ENCODE measurements around the gene SPATS2L. TPM values are rescaled to one million over a fixed set of nuclear protein-coding genes. Genes with fewer than 3 reads are reported as not detected.

Gene SPATS2L
- total and polyA plus RNA-seq, 5 donors from 2014 or later = 9.9 to 20.9 (median 19.2) TPM

DNA sequence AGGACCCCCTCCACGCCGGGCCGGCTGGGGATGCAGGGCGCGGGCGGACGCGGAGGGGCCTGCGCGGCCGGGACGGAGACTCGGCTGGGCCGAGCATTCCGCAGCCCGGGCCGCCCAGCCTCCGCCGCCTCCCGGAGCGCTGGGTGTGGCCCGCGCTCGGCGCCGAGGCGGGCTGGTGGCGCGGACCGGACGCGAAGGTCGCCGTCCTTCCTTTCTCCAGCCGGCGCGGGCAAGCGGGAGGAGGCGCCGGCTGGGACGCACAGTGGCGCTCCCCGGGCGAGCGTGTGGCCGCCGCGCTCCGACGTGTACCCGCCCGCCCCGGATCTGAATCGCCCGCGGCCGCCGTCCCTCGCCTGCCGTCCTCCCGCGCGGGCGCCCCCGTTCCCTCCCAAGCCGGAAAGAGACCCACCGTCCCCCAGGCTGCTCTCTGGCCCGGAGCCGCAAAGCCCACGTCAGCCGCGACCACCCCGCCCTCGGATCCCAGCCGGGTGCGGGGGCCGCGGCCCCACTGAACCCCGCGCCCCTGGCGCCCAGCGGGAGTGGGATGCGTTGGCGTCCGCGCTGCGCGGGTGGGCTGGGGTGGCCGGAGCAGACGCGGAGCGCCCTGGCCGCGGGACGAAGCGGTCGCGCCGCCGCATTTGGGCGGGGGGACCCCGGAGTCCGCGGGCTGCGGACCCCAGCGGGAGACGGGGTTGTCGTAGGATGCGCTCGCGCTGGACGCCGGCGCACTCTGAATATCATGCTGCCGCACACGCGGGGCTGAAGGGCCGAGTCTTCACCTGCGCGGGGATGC is 634 bp downstream of the SPATS2L start:
- peaks cover 16% of the 10 kb centered on the region for H3K4me1 ChIP-seq (ENCODE audit: control insufficient read depth, insufficient read depth, low read length, poor library complexity, severe bottlenecking)
- peaks cover 0 to 23% (median 15%) of the 10 kb centered on the region in 4 donors for H3K4me1 Mint-ChIP-seq
- H3K36me3 ChIP-seq (ENCODE audit: control insufficient read depth, insufficient read depth, low read length) = no peaks in the 10 kb centered on the region
- ATAC-seq (ENCODE audit: low read depth in 2 of 2) (peak; percentile 30 to 32), DNase-seq (peak; percentile 9 to 45 (median 21))
- H3K27me3 Mint-ChIP-seq = peaks cover 7% of the 10 kb centered on the region
- H3K9me3 ChIP-seq (ENCODE audit: control insufficient read depth in 2 of 2, low read length in 2 of 2) = no peaks in the 10 kb centered on the region
- no peaks in the 10 kb centered on the region for H3K36me3 Mint-ChIP-seq
- H3K9me3 Mint-ChIP-seq = peaks cover 0 to 1% (median 0%) of the 10 kb centered on the region in 7 donors
- H3K27me3 ChIP-seq (ENCODE audit: control insufficient read depth, insufficient read depth, low read length) = peaks cover 1% of the 10 kb centered on the region
- peak overlapping the region; percentile 77 for H3K4me3 ChIP-seq (ENCODE audit: low read depth, low read length)
- H3K27ac Mint-ChIP-seq = peak overlapping the region in 2 of 3 donors; percentile 44 to 58
- H3K4me3 Mint-ChIP-seq = peak overlapping the region; percentile 90 to 95 (median 92)
- H3K27ac ChIP-seq (ENCODE audit: insufficient read depth, low read length, poor library complexity, severe bottlenecking) = no peak overlapping the region

DNA sequence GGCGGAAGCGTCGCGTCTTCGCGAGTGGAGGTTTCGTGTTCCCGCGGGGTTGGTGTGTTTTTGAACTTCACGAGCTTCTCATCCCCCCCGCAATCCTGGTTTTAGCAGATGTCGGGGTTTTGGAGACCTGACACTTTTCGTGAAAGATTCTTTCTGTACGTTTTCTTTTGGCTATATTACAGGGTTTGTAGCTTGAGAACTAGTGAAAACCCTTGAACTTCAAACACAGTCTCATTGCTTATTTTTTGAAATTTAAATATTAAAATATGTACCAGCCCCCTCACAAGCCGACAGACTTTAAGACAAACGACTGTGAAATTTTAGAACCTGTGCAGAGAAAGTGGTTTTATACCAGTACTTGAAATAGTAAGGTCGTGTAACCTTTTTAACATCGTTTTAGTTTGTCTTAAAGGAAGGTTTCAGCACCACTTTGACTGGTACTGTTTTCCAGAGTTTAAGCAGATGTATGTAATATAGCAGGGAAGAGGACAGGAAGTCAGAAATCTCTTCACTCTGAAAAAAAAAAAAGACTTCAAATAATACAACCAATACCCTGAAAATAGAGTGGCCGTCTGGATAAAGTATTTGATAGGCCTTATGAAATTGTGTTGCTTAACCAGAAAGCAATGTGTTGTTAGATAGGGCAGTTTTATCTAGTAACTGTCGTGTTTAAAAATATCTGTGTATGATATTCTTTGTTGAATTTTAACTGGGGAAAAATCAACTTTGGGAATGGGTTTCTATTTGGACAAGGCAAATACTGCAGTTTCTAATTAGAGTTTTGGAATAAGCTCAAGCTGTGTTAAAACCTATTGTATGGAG is 1.4 kb downstream of the SPATS2L start:
- peaks cover 16% of the 10 kb centered on the region for H3K4me1 ChIP-seq (ENCODE audit: control insufficient read depth, insufficient read depth, low read length, poor library complexity, severe bottlenecking)
- peaks cover 0 to 23% (median 15%) of the 10 kb centered on the region in 4 donors for H3K4me1 Mint-ChIP-seq
- peak in 1 of 3 donors; percentile 57 for DNase-seq
- no peak for ATAC-seq (ENCODE audit: low read depth in 2 of 2)
- peak overlapping the region; percentile 24 to 58 (median 44) for H3K27ac Mint-ChIP-seq
- H3K36me3 ChIP-seq (ENCODE audit: control insufficient read depth, insufficient read depth, low read length) = no peaks in the 10 kb centered on the region
- no peaks in the 10 kb centered on the region for H3K36me3 Mint-ChIP-seq
- peaks cover 0 to 1% (median 0%) of the 10 kb centered on the region in 7 donors for H3K9me3 Mint-ChIP-seq
- peaks cover 7% of the 10 kb centered on the region for H3K27me3 Mint-ChIP-seq
- peak overlapping the region; percentile 90 to 95 (median 92) for H3K4me3 Mint-ChIP-seq
- no peaks in the 10 kb centered on the region for H3K9me3 ChIP-seq (ENCODE audit: control insufficient read depth in 2 of 2, low read length in 2 of 2)
- H3K27ac ChIP-seq (ENCODE audit: insufficient read depth, low read length, poor library complexity, severe bottlenecking) = no peak overlapping the region
- no peaks in the 10 kb centered on the region for H3K27me3 ChIP-seq (ENCODE audit: control insufficient read depth, insufficient read depth, low read length)
- peak overlapping the region; percentile 77 for H3K4me3 ChIP-seq (ENCODE audit: low read depth, low read length)

DNA sequence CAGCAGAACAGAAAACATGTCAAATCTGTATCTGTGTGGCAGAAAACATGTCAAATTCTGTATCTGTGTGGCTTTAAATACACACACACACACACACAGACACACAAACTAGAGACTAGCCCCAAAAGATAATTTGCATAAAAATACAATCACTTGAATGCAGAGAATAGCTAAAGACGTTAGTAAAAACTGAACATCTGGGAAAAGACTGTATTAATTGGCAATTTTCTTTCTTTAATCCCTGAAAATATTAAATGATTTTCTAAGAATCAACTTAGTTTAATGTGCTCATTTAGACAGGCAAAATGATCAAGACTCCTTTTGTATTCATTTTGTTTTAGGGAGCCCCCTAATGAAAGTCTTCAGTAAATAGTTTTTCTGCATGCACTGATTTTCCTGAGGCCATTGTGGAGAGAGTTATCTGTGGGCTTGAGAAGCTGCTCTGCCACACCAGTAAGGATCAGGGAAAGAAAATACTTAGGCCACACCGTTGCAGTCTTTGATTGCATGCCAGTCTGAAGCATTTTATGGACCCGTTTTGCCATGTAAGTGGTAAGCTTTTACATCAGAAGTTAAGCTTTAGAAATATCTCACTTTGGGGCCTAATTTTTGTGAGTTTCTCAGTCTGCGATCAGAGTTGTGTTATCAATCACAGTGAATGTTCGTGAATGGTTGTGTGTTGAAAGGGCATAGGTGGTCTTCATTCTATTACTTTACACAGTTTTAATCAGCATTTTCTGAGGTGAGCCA is 2.2 kb downstream of the SPATS2L start:
- no peak overlapping the region for H3K27ac ChIP-seq (ENCODE audit: insufficient read depth, low read length, poor library complexity, severe bottlenecking)
- H3K4me1 ChIP-seq (ENCODE audit: control insufficient read depth, insufficient read depth, low read length, poor library complexity, severe bottlenecking) = peaks cover 16% of the 10 kb centered on the region
- ATAC-seq (ENCODE audit: low read depth in 2 of 2) = no peak
- peak overlapping the region in 2 of 3 donors; percentile 27 to 58 for H3K27ac Mint-ChIP-seq
- peaks cover 0 to 1% (median 0%) of the 10 kb centered on the region in 7 donors for H3K9me3 Mint-ChIP-seq
- no peaks in the 10 kb centered on the region for H3K36me3 ChIP-seq (ENCODE audit: control insufficient read depth, insufficient read depth, low read length)
- DNase-seq = no peak
- no peaks in the 10 kb centered on the region for H3K36me3 Mint-ChIP-seq
- H3K4me3 Mint-ChIP-seq = peak overlapping the region; percentile 90 to 95 (median 92)
- H3K9me3 ChIP-seq (ENCODE audit: control insufficient read depth in 2 of 2, low read length in 2 of 2) = no peaks in the 10 kb centered on the region
- peaks cover under 1 to 25% (median 15%) of the 10 kb centered on the region in 4 donors for H3K4me1 Mint-ChIP-seq
- no peaks in the 10 kb centered on the region for H3K27me3 ChIP-seq (ENCODE audit: control insufficient read depth, insufficient read depth, low read length)
- peak overlapping the region; percentile 77 for H3K4me3 ChIP-seq (ENCODE audit: low read depth, low read length)
- H3K27me3 Mint-ChIP-seq = peaks cover 7% of the 10 kb centered on the region

DNA sequence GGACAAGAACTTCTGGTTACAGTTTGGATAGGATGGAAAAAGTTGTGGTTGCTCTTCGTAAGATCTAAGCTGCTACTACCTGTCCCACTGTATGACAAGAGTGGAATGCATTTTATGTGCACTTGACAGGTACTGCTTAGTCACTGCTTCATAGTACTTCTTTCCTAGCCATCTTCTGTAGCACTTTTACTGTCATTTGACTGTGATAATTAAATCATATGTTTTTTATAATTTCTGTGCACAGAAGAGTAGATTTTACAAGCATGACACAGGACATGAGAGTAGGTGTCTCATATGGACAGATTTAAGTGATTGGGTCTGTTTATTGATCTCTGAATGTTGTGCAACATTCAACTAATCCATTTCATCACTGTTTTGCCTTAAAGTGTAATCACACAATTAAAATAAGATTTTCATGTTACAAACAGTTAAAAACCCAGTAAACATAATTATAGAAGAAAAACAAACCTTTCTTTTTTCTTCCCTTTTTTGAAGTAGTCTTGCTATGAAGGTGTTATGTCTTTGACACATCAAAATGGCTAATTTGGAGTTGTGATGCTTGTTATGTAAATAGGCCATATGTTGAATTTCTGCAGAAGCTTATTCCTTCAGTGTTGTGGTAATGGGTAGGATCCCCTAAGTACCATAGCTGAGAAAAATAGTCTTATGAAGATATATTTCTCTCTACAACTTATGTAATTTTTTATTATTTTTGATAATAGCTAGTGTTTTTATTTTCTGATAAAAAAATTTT is 3.0 kb downstream of the SPATS2L start:
- Mint-ChIP-seq H3K9me3 (peaks cover 0 to 1% (median 0%) of the 10 kb centered on the region in 7 donors), H3K27ac (peak overlapping the region in 1 of 3 donors; percentile 58), H3K27me3 (peaks cover 7% of the 10 kb centered on the region), H3K36me3 (no peaks in the 10 kb centered on the region), H3K4me1 (peaks cover 8 to 30% (median 19%) of the 10 kb centered on the region in 4 donors), H3K4me3 (peak overlapping the region in 2 of 4 donors; percentile 35 to 94)
- Histone ChIP-seq H3K36me3 (ENCODE audit: control insufficient read depth, insufficient read depth, low read length) (no peaks in the 10 kb centered on the region), H3K27ac (ENCODE audit: insufficient read depth, low read length, poor library complexity, severe bottlenecking) (no peak overlapping the region), H3K27me3 (ENCODE audit: control insufficient read depth, insufficient read depth, low read length) (no peaks in the 10 kb centered on the region), H3K4me3 (ENCODE audit: low read depth, low read length) (no peak overlapping the region), H3K4me1 (ENCODE audit: control insufficient read depth, insufficient read depth, low read length, poor library complexity, severe bottlenecking) (peaks cover 16% of the 10 kb centered on the region), H3K9me3 (ENCODE audit: control insufficient read depth in 2 of 2, low read length in 2 of 2) (no peaks in the 10 kb centered on the region)
- DNase-seq = no peak
- ATAC-seq (ENCODE audit: low read depth in 2 of 2) = no peak

DNA sequence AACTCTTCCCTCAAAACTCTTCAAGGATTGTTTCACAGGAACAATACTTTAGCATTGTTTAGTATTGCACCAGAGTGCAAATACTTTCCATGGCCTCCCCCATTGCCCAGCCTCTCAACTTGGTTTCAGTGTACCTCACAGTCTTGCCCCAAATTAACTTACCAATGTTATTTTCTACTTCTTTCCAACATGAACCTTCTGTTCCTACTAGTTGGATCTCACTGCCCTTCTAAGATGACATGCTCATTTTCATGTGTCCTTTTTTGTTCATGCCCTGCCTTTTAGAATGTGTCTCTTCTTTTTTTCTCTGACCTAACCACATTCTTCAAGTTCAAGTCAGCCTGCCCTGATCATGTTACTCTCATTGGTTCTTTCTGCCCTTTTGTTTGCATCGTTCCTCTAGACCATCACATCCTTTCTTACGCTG is 4.1 kb downstream of the SPATS2L start:
- H3K9me3 ChIP-seq (ENCODE audit: control insufficient read depth in 2 of 2, low read length in 2 of 2) = no peaks in the 10 kb centered on the region
- no peaks in the 10 kb centered on the region for H3K36me3 Mint-ChIP-seq
- no peak for ATAC-seq (ENCODE audit: low read depth in 2 of 2)
- no peaks in the 10 kb centered on the region for H3K27me3 ChIP-seq (ENCODE audit: control insufficient read depth, insufficient read depth, low read length)
- no peaks in the 10 kb centered on the region for H3K36me3 ChIP-seq (ENCODE audit: control insufficient read depth, insufficient read depth, low read length)
- DNase-seq = no peak
- H3K4me1 Mint-ChIP-seq = peaks cover 8 to 30% (median 19%) of the 10 kb centered on the region in 4 donors
- peak overlapping the region in 1 of 4 donors; percentile 57 for H3K4me3 Mint-ChIP-seq
- H3K27ac ChIP-seq (ENCODE audit: insufficient read depth, low read length, poor library complexity, severe bottlenecking) = no peak overlapping the region
- no peak overlapping the region for H3K27ac Mint-ChIP-seq
- peaks cover 0 to 1% (median 0%) of the 10 kb centered on the region in 7 donors for H3K9me3 Mint-ChIP-seq
- no peak overlapping the region for H3K4me3 ChIP-seq (ENCODE audit: low read depth, low read length)
- H3K4me1 ChIP-seq (ENCODE audit: control insufficient read depth, insufficient read depth, low read length, poor library complexity, severe bottlenecking) = peaks cover 16% of the 10 kb centered on the region
- peaks cover 7% of the 10 kb centered on the region for H3K27me3 Mint-ChIP-seq

DNA sequence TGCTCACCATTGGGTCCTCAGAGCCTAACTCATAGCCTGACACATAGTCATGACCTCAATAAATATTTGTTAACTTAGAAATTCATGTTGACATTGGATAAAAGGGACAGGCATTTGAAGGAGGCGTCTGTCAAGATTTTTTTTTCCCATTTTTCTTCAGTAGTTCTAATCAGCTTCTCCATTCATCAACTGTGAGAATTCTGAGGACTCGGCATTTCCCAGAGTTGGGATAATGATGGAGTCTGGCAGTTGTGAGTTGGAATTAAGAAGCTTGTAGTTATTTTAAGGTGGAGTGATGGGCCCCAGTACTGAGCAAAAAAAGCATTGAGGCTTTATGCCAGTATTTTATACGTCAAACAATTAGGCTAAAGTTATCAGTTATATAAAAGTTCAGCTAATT is 4.6 kb downstream of the SPATS2L start:
- peaks cover 12% of the 10 kb centered on the region for H3K4me1 ChIP-seq (ENCODE audit: control insufficient read depth, insufficient read depth, low read length, poor library complexity, severe bottlenecking)
- H3K27me3 Mint-ChIP-seq = peaks cover 3% of the 10 kb centered on the region
- H3K36me3 ChIP-seq (ENCODE audit: control insufficient read depth, insufficient read depth, low read length) = no peaks in the 10 kb centered on the region
- no peak overlapping the region for H3K27ac Mint-ChIP-seq
- H3K27me3 ChIP-seq (ENCODE audit: control insufficient read depth, insufficient read depth, low read length) = no peaks in the 10 kb centered on the region
- peaks cover 0 to under 1% (median 0%) of the 10 kb centered on the region in 7 donors for H3K9me3 Mint-ChIP-seq
- H3K4me3 Mint-ChIP-seq = no peak overlapping the region
- no peaks in the 10 kb centered on the region for H3K36me3 Mint-ChIP-seq
- H3K27ac ChIP-seq (ENCODE audit: insufficient read depth, low read length, poor library complexity, severe bottlenecking) = no peak overlapping the region
- H3K9me3 ChIP-seq (ENCODE audit: control insufficient read depth in 2 of 2, low read length in 2 of 2) = no peaks in the 10 kb centered on the region
- H3K4me3 ChIP-seq (ENCODE audit: low read depth, low read length) = no peak overlapping the region
- H3K4me1 Mint-ChIP-seq = peaks cover 8 to 28% (median 14%) of the 10 kb centered on the region in 4 donors
- no peak for DNase-seq
- no peak for ATAC-seq (ENCODE audit: low read depth in 2 of 2)
